GM12864 (cell line): ENCODE results near the gene ATG13.
A peak's percentile ranks its signal among the peaks of the same experiment; 100 is the strongest.

Experiments used
- DNase-seq: peaks from one replicate; pipeline ENCODE4 v3.0.0-alpha.2; 2011; ENCODE audit warnings: low read depth
- H3K4me3 ChIP-seq: 2 replicates; pipeline ENCODE4 v1.5.1; 2011; ENCODE audit warnings: mild to moderate bottlenecking, low read depth, low read length, control low read depth
- TF ChIP-seq, protein P1 (sequence below): IDR thresholded peaks from 2 replicates; pipeline ENCODE4 v1.5.1; 2011; ENCODE audit warnings: low read depth, mild to moderate bottlenecking, moderate library complexity, low read length, control low read depth, inconsistent platforms; ENCODE audit errors: missing control alignments

ATG13 gene

GRCh38 chr11:46597609-46598219 lies 19.6 kb upstream of the ATG13 start:
- TF ChIP-seq, protein P1, sequence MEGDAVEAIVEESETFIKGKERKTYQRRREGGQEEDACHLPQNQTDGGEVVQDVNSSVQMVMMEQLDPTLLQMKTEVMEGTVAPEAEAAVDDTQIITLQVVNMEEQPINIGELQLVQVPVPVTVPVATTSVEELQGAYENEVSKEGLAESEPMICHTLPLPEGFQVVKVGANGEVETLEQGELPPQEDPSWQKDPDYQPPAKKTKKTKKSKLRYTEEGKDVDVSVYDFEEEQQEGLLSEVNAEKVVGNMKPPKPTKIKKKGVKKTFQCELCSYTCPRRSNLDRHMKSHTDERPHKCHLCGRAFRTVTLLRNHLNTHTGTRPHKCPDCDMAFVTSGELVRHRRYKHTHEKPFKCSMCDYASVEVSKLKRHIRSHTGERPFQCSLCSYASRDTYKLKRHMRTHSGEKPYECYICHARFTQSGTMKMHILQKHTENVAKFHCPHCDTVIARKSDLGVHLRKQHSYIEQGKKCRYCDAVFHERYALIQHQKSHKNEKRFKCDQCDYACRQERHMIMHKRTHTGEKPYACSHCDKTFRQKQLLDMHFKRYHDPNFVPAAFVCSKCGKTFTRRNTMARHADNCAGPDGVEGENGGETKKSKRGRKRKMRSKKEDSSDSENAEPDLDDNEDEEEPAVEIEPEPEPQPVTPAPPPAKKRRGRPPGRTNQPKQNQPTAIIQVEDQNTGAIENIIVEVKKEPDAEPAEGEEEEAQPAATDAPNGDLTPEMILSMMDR: no peak
- DNase-seq: no peak
- H3K4me3 ChIP-seq: no peak overlapping the region

- no peak for DNase-seq
- TF ChIP-seq, protein P1: no peak
Observed at GRCh38 chr11:46599340-46600193, 17.8 kb upstream of the ATG13 start.

DNA sequence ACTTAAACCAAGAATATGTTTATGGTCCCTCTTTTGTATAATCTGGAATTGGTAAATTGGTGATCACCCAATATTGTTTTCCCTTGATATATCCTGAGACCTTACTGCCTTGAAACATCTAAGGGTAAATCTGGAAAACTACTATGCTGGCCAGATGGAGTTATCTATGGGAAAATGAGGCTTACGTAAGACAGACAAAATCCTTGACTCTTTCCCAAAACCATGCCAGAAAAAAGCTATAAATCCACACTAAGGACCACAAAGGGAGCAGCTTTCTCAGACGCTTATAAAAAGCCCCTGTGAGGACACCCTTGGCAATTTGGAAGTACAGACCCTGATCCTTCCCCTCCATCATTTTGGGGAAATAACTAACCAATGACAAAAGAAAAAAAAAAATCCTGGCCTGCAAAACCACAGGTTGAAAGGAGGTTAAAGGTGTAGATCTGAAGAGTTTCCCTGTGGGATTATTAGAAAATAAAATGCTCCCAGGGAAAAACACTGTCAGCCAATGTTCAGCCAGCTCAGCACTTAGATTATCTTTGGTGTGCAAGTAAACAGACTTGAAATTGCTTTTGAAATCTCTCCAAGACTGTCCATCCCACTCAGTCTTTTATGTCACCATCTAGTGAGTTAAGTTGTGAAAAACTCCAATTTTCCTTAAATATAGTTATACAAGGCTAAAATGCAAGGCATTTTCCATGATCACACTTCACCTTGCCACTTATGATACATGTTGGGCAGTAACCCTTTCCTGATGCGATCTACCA lies 17.0 kb upstream of the ATG13 start:
- no peak for DNase-seq
- TF ChIP-seq, protein P1: no peak
- H3K4me3 ChIP-seq: no peak overlapping the region

More at GRCh38 chr11:46599340-46600193, 17.8 kb upstream of the ATG13 start:
- no peak overlapping the region for H3K4me3 ChIP-seq

DNA sequence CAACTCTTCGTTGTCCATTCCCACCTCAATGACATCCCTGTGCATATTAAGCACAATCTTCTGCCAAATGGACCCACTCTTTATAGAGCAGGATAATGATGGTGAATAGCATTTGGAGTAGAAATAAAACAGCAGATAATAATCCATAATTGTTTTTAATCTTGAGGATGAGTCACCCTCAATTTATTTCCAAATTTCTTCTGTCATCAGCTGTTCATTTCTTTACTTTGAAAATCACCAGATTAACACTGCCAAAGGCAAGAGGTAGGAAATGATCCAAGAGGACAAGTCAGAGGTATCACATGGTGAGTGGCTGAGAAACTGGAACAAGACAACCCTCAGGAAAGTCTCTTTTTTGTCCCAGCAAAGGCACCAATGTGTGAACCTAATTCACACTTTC lies 16.2 kb upstream of the ATG13 start:
- H3K4me3 ChIP-seq: no peak overlapping the region
- DNase-seq: no peak
- TF ChIP-seq, protein P1: no peak

DNA sequence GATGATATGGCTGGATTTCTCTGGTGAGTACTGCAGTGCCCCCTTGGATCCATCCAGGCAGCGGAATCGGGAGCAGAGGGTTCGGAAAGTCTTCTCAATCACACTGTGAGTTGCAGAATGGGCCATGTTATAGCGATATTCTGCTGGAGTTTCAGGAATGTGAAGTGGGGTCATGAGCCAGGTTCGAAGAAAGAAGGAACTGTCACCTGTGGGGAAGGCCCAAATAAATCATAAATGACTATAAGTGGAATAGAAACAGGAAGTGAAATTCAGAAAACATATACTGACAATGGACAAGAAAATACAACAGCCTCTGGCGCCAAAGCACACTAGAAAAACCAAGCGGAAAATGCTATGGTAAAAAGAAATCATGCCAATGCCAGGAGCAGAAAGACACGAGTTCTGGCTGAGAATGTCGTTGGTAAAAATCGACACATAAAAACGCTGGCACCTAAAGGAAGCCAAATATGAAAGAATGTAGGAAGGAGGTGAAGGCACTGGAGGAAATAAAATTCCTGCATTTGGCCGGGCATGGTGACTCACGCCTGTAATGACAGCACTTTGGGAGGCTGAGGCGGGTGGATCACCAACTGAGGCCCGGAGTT lies 13.5 kb upstream of the ATG13 start:
- no peak overlapping the region for H3K4me3 ChIP-seq
- peak; percentile 12 for DNase-seq
- TF ChIP-seq, protein P1: no peak

DNA sequence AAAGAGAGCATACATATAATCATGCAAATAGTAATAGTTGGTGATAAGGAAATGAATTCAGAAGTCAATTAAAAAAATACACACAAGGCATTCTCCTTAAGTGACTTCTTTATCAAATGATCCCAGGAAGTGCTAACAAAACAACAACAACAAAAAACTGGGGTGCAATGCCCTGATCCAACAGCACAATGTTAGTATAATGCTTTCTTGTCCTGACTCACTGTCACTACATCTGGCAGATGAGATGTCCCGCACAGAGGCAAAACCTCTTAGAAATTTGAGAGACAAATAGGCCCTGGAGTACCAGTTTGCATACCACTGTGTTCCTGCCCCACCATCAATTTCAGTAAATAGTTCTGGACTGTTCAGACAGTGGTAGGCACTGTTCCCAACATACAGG lies 12.6 kb upstream of the ATG13 start:
- no peak overlapping the region for H3K4me3 ChIP-seq
- TF ChIP-seq, protein P1: no peak
- no peak for DNase-seq
